Ramos (cell line): Measurements from ENCODE around the gene PPP3CA.
"Not testable (repeated sequence)": the region's sequence is repeated elsewhere in the genome, so short reads cannot be mapped to it uniquely, and the experiment has no call there.

Experiments used
- in situ Hi-C: fragments of 300-500 bp; cut with MboI; formaldehyde crosslinking; loops from one replicate; pipeline ENCODE4 v1.14.3; 2022; ENCODE audit warnings: low sequenced_read_pairs; ENCODE audit not compliant: unreplicated experiment

PPP3CA gene

GRCh38 chr4:101262683-101263082 lies 84.6 kb downstream of the PPP3CA start:
- in situ Hi-C loops = no loop called here

DNA sequence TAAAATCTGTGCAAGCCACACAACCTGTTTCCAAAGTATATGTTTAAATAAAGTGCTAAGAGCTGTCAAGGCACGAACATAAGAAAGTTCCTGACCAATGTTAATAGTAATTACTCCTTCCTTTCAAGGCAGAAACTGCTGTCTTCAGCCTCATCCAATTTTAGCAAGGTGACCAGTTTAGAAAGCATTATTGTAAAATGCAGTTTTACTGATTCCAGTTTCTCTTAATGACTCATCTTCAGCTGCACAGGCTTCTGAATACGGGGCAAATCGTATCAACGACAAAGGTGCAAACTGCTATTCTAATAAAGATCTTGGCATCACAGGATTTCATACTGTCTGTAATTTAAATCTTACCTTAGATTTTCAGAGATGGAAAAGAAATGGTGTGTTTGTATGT lies 87.5 kb downstream of the PPP3CA start:
- in situ Hi-C loops = no loop called here

DNA sequence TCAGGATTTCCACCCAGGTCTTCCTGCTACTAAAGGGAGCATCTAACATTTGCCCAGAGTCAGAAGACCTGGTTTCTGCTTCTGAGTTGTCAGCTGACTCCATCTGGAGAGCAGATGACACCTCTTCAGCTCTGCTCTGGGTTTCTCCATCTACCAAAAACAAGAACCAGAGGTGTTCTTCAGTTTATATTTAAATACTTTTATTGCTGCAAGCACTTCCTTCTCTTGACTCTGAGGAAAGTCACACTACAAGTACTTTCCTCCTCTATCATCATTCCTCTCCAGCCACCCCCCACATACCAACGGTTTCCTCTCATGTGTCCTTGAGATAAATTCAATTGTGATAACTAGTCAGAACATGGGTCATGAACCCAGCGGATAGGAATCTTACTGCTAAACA lies 88.4 kb downstream of the PPP3CA start:
- in situ Hi-C loops = no loop called here

- in situ Hi-C loops = no loop called here
Measured at GRCh38 chr4:101256222-101256621, 91.1 kb downstream of the PPP3CA start.

DNA sequence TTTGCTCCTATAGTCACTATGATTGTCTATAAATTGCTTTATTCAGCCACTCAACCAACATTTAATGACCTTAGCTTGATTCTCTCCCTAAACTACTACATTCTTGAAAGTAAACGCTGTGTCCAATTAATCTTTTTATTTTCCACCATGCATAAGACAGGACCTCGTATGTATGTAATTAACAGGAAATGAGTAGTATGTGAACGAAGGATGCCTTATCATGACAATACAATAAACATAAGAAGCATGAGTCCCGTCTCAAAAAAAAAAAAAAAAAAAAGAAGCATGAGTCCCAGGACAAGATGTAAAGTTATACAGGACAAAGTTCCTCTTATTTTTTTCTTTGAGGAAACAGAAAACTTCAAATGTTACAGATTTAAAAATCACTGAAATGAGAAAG lies 92.5 kb downstream of the PPP3CA start:
- in situ Hi-C loops = no loop called here

DNA sequence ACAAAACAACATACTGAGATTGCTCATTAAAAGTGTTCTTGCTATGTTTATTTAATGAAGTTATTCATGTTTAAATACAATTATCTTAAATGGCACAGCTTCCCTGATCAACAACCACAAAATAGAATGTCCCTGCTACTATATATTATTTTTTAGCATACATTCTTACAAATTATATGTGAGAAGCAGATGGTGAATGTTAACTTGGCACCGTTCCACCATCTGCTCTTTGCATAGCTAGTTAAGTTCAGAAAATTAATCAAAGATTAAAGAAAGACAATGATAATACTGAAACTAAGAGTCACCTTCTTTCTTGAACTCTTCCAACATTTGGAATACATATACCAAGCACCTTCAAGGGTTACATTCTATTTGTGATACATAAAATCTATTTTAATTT lies 94.2 kb downstream of the PPP3CA start:
- in situ Hi-C loops = no loop called here

DNA sequence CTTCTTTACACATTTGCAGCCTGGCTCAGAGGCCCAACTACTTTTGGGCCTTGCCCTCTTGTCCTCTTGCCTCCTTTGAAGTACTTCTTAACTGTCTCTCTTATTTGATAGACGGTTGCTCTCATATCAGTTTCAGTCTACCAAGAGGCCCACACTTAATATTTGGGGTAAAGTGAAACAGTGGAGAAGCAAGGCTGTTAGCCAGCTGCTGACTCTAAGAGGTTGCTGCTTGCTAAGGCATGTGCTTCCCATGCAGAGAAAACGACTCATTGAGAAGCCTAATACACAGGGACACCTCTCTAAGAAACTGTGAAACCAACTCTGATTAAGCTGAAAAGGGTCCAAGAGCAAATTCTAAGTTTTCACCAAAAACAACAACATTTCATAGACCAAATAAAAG lies 94.6 kb downstream of the PPP3CA start:
- in situ Hi-C loops = no loop called here

DNA sequence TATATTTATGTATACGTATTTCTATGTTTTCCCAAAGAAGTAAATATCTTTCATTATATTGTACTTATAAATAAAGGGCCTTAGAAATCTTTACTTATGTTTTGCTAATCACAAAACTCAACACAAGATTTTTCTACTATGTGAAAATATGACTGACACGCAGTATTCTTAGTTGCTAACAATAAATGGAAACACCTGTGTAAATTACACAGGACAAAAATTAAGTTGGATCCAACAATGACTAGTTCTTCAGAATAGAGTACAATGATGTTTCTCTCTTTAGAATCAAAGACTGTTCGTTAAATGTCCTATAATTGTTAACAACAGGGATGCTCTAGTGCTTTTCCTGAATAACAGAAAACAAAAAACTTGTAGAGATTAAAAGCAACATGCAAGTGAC lies 96.1 kb downstream of the PPP3CA start:
- in situ Hi-C loops = no loop called here

- in situ Hi-C loops = no loop called here
Measured at GRCh38 chr4:101244349-101244748, 103.0 kb downstream of the PPP3CA start.

DNA sequence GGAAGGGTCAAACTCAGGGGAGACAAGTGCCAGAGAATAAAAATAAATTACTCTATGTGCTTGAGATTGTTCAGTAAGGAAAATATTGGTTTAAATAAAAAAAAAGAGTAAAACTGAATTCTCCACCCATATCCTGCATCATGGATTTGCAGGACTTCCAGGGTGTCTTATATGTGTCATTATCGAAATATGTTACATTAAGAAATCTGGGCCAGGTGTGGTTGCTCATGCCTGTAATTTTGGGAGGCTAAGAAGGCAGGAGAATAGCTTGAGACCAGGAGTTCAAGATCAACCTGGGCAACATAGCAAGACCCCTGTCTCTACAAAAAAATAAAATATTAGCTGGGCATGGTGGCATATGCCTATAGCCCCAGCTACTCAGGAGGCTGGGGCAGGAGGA lies 104.9 kb downstream of the PPP3CA start:
- in situ Hi-C loops = no loop called here

GRCh38 chr4:101240099-101240498 lies 107.2 kb downstream of the PPP3CA start:
- in situ Hi-C loops = no loop called here

DNA sequence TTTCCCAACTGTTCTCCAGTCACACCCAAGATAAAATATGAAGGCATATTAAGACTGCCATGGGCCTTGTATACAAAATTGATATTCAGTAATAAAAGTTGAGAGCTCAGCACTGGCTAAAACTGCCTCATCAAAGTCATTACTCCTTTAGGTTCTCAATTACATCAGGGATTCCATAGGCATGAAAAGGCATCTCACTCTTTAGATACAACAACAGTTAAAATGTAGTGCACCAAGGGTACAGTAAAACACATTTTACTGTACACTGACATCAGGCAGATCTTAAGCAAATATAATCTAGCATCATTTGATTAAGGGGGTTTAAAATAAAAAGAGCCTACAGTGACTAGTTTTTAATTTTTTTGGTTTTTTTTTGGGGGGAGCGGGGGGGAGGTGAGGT lies 107.7 kb downstream of the PPP3CA start:
- in situ Hi-C loops = no loop called here

- in situ Hi-C loops = no loop called here
Measured at GRCh38 chr4:101238706-101239105, 108.6 kb downstream of the PPP3CA start.

- in situ Hi-C loops = no loop called here
Measured at GRCh38 chr4:101237773-101238172, 109.6 kb downstream of the PPP3CA start.

GRCh38 chr4:101236097-101236496 lies 111.2 kb downstream of the PPP3CA start:
- in situ Hi-C loops = no loop called here

DNA sequence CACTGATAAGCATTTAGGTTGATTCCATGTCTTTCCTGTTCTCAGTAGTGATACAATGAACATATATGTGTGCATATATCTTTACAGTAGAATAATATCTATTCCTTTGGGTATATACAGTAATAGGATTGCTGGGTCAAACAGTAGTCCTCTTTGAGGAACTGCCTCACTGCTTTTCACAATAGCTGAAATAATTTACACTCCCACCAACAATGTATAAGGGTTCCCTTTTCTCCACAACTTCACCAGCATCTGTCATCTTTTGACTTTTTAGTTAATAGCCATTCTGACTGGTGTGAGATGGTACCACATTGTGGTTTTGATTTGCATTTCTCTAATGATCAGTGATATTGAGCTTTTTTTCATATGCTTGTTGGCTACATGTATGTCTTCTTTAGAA lies 113.2 kb downstream of the PPP3CA start:
- in situ Hi-C loops = not testable (repeated sequence)

GRCh38 chr4:101232074-101232776 lies 115.1 kb downstream of the PPP3CA start:
- in situ Hi-C loops = no loop called here

GRCh38 chr4:101230801-101231426 lies 116.4 kb downstream of the PPP3CA start:
- in situ Hi-C loops = no loop called here

DNA sequence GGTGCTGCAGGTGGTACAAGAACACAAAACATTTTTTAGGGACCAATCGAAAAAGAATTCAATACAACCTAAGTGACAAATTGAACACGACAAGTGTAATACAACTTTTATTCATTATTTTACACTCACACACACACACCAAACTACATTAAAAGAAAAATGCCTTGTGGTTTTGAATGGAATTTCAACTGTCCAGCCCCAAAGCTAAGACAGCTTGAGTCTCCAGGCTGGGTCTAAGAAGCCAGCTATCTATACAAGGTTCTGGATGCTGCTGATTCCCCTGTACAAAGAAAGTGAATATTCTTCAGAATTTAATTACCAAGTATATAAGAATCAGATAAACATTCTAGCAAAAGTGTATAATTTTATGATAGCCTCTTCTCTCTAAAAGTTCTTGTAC lies 118.2 kb downstream of the PPP3CA start:
- in situ Hi-C loops = no loop called here

- in situ Hi-C loops = no loop called here
Measured at GRCh38 chr4:101227715-101228114, 119.6 kb downstream of the PPP3CA start.

DNA sequence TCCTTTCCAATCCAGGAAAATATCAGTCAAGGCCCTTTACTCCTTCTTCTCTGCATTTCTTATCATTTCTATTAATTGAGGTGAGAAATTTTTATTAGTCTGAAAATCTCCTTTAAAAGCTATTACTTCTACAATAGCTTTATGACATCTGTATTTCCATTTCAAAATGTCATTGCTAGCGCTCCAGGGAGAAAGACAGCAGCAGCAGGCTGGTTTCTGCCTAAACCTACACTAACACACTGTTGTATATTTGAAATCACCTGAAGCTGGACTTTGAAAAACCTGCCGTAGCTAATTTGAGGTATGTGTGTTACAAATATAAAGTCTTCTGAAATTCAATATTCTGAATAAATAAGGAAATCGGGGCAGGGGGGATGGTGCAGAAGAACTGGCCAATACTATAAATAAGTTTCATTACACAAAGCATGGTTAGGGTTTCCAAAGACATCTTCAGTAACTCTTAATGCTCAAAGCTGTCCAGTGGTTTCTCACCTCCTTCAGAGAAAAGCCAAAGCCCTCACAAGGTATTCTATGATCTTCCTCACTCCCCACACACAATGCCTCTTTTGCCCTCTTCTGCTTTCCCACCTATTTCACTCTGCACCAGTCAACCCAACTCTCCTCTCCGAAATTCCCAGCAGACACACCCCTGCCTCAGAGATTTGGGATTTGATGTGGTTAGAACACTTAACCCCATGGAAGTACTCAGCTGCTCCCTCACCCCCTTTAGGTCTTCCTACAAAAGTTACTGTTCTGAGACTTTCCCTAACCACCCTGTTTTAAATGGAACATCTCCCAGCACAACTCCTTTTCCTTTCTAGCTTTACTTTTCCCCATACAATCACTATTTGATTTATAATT lies 122.7 kb downstream of the PPP3CA start:
- in situ Hi-C loops = no loop called here
